KOPT-K1 (cell line): ENCODE data around the gene ZNF593OS.

ENCODE experiments used
- H3K27ac ChIP-seq: fragments of 200-600 bp; sonication (generic); 2 replicates; pipeline ENCODE4 v1.5.1; 2016; ENCODE audit warnings: antibody characterized with exemption, mild to moderate bottlenecking, low read depth, low read length; ENCODE audit not compliant: poor library complexity, severe bottlenecking
- H3K36me3 ChIP-seq: fragments of 200-600 bp; sonication (generic); 2 replicates; pipeline ENCODE4 v1.5.1; 2017; ENCODE audit warnings: antibody characterized with exemption, mild to moderate bottlenecking, low read length, moderate library complexity; ENCODE audit not compliant: insufficient read depth
- H3K9me3 ChIP-seq: fragments of 200-600 bp; sonication (generic); 2 replicates; pipeline ENCODE4 v1.5.1; 2017; ENCODE audit warnings: antibody characterized with exemption, low read length, mild to moderate bottlenecking; ENCODE audit not compliant: insufficient read depth, poor library complexity, severe bottlenecking

The ZNF593OS gene

DNA sequence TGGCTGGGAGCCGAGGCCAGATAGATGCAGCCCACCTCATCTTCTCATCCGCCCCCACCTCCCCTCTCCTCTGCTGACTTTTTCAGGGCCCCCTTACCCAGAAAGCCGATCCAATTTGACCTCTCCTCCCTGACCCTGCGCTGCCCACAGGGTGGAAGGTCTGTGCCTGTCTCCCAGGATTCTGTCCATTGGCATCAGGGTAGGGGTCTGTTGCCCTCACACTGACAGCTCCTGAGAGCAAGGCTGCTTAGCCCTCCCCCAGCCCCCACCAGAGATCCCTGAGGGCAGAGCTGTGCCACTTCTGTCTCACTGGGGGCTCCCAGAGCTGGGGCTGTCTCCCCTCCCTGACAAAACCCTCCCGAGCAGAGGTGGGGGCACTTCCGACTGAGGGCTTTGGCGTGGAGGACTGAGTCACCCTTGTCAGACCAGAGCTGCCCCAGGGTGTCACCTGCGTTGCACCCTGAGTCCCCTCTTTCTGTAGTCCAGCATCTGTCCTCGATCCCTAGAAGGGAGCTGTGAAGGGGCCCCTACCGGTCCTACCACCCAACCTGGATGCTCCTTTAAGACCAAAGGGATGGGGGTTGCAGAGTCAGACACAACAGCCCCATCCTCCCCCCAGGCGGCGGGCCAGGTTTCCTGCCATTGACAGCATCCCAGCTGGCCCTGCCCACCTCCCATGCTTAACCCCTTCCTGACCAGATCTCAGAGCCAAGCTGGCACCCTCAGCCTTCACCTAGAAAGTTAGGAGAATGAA lies 15.2 kb downstream of the ZNF593OS start:
- H3K36me3 ChIP-seq = no peaks in the 10 kb centered on the region
- H3K9me3 ChIP-seq = no peaks in the 10 kb centered on the region
- no peak overlapping the region for H3K27ac ChIP-seq

DNA sequence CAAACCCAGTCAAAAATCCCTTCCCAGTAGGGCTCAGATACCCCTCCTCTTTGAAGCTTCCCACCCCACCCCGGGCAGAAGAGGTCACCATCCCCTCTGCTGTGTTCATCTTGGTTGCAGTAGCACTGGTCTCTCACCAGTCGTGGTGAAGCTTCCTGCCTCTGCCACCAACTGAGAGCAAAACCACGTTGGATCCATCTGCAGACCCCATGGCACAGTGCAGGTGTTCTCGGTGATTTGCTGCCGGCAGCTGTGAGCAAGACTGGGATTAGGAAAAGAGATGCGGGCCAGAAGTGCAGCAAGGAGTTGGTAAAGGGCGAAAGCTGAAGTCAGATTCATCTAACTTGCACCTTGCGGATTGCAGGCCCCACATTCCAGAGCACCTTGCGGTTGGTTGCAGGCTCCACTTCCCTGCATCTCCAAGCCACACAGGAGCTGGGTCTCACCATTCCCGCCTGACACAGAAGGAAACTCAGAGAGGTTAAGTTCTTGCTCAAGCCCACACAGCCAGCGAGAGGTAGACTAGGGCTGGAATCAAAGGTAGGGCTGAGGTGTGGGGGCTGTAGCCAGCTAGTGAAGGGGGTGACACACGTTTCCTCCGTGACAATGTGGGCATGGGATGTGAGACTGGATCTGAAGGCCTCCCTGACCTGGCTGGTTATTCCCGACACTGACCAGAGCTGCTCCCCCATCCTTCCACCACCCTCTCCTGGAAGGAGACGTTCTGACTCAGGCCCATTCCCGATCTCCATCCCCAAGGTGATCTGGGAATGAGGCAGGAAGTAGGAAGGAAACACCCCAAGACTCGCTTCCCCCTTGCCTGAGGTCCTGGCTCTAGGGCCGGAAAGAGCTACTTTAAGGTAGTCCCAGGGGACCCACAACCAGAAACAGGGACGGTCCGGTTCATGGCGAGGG lies 16.0 kb downstream of the ZNF593OS start:
- Histone ChIP-seq H3K9me3 (no peaks in the 10 kb centered on the region), H3K27ac (no peak overlapping the region), H3K36me3 (no peaks in the 10 kb centered on the region)

DNA sequence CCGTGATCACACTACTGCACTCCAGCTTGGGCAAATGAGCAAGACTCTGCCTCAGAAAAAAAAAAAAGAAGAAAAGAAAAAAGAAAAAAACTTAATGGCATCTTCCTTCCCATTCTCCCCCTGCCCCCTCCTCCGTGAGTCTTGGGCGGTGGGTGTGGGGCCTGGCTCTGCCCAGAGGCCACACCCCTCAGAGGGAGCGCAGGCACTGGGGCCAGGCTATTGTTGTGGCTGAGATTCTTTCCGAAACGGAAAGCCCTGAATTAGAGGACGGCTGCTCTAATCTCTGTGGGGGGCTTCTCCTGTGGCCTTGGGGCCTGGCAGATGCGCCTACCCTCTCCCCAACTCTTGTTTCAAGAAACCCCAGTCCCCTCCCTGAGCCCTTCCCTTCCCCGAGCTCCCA lies 16.9 kb downstream of the ZNF593OS start:
- H3K27ac ChIP-seq = no peak overlapping the region

DNA sequence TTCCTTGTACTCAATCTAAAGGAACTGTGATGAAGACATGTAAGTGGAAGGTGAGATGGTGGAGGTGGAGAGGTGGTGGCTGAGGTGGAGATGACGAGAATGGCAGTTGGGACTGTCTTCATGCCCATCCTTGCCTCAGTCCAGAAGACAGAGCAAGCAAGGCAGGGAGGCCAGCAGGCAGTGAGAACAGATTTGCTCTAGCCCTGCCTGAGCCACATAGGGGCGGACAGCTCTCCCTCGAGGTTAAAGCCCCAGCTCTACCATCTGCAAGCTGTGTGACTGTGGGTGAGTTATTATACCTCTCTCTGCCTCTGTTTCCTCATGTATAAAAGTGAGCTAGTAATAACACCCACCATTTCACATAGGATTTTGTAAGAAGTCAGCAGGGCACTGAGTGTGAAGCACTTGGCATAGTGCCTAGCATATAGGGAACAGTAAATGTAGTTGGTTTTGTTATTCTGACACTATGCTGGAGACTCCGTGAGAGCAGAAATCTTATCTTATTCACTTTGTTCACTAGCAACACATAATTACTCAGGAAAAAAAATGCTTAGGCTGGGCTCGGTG lies 17.6 kb downstream of the ZNF593OS start:
- Histone ChIP-seq H3K9me3 (no peaks in the 10 kb centered on the region), H3K36me3 (no peaks in the 10 kb centered on the region), H3K27ac (no peak overlapping the region)

More for the DNA sequence above, 16.9 kb downstream of the ZNF593OS start:
- Histone ChIP-seq H3K36me3 (no peaks in the 10 kb centered on the region), H3K9me3 (no peaks in the 10 kb centered on the region)

DNA sequence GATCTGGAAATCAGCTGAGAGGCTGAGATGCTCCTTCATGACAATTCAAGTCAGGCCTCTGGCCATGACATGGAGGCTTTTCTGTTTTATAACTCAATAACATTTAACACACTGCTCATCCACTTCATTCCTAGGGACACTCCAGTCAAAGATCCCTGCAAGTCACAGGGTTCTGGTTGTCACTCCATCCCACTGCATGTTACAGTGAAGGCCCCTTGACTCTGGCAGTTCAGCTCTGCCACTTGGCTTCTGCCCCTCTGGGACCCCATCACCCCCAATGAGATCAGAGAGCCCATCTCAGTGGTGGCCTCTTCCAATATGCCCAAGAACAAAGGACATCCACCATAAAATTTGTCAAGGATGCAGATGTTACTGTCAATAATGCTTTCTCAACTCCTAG lies 22.7 kb downstream of the ZNF593OS start:
- H3K27ac ChIP-seq = no peak overlapping the region
- no peaks in the 10 kb centered on the region for H3K36me3 ChIP-seq
- H3K9me3 ChIP-seq = no peaks in the 10 kb centered on the region

DNA sequence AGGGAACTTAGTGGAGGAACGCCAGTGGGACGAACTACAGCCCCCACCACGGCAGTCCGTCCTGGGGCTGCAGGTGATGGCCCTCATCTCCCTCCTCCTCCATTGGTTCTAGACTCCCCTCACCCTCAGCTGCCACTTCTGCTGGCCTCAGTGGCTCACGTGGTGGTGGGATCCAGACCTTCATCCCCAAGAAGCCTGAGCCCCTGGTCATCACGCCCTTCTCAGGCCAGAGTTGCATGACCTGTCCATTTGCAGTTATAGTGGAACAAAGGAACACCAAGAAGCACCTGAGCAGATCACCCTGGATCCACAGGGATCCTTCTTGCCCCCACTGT lies 25.7 kb downstream of the ZNF593OS start:
- Histone ChIP-seq H3K9me3 (no peaks in the 10 kb centered on the region), H3K36me3 (no peaks in the 10 kb centered on the region), H3K27ac (no peak overlapping the region)

DNA sequence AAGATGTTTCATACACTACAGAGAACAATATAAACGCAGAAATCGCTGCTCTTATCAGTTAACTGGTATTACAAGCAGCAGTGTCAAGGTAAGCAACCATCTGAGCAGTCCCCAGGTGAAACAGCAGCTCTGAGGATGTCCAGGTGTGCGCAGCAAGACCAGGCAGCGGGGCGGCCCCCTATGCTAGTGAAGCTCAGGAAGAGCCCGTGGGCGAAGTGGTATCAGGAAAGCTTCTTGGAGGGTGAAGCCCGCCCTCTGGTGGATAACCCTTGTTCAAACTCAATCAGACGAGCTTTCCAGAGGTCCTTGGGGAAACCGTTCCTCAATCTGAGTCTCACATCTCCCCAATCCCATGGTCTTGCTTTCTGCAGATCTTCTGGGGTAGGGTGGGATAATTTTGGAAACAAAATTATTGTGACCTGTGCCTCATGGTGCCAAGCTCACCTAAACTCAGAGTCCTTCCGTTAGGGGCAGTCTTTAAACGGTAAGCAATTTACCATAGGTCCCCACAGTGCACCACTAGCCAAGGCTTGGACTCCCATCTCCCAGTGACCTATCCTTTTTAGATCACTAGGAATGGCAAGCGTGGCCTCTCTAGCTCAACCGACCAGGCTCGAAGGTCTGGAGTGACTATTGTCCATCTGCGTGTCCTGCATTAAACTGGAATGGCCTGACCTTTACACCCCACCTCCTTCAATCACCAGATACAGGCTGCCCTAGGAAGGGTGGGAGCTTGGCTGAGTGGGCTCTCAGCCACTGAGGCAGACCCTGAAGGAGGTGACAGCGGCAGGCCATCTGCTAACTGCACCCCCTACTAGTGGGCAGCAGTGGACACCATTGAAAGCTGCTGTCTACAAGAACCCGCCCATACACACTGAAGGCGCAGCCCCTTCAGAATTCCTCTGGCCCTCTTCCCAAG lies 26.3 kb downstream of the ZNF593OS start:
- Histone ChIP-seq H3K36me3 (no peaks in the 10 kb centered on the region), H3K27ac (no peak overlapping the region), H3K9me3 (no peaks in the 10 kb centered on the region)

DNA sequence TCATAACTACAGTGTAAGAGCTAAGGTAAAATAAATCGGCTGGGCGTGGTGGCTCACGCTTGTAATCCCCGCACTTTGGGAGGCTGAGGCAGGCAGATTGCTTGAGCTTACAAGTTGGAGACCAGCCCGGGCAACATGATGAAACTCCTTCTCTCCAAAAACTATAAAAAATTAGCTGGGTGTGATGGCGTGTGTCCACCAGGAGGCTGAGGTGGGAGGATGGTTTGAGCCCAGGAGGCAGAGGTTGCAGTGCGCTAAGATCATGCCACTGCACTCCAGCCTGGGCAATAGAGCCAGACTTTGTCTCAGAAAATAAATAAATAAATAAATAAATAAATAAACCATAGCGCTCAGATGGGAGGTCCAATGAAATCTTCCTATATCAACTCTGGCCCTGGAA lies 29.5 kb downstream of the ZNF593OS start:
- Histone ChIP-seq H3K9me3 (no peaks in the 10 kb centered on the region), H3K27ac (no peak overlapping the region), H3K36me3 (no peaks in the 10 kb centered on the region)

DNA sequence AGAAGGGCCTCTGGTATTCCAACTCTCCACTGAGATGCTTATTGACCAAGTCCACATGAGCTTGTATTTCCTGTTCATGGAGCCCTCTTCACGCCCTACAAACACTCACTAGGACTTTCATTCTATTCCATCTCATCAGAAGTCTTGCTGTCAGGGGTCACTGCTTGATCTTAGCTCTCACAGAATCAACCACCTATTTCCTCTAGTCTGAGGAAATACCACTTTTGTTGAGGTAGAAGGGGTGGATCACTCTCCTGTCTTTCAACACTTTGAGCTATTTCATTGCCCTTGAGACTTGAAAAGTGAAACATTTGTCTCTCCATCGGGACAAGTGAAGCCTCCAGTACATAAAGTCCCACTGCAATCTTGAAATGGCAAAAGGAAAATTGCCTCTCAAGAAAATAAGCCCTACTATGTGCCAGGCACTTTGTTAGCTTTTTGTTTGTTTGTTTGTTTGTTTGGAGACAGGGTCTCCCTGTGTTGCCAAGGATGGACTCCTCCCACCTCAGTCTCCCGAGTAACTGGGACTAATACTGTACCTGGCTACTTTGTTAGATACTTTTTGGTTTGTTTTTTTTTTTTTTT lies 32.6 kb downstream of the ZNF593OS start:
- Histone ChIP-seq H3K9me3 (peaks cover 11% of the 10 kb centered on the region), H3K27ac (peak overlapping the region; percentile 30), H3K36me3 (no peaks in the 10 kb centered on the region)

DNA sequence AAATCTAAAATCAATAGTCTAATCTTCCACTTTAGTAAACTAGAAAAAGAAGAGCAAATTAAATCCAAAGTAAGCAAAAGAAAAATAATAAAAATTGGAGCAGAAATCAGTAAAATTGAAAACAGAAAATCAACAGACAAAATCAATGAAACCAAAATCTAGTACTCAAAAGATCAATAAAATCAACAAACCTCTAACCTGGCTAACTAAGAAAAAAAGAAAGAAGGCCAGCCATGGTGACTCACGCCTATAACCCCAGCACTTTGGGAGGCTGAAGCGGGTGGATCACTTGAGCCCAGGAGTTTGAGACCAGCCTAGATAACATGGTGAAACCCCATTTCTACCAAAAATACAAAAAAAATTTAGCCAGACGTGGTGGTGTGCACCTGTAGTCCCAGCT lies 37.2 kb downstream of the ZNF593OS start:
- peaks cover 15% of the 10 kb centered on the region for H3K9me3 ChIP-seq
- H3K27ac ChIP-seq = no peak overlapping the region
- H3K36me3 ChIP-seq = no peaks in the 10 kb centered on the region

DNA sequence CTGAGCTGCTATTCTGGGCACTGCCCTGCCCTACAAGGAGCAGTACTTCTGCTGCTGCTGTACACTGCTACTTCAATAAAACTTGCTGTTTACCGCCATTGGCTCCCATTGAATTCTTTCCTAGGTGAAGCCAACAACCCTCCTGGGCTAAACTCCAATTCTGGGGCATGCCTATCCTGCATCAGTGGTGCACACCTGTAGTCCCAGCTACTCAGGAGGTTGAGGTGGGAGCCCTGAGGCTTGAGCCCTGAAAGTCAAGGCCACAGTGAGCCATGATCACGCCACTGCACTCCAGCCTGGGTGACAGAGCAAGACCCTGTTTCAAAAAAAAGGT lies 38.8 kb downstream of the ZNF593OS start:
- Histone ChIP-seq H3K36me3 (no peaks in the 10 kb centered on the region), H3K9me3 (peaks cover 15% of the 10 kb centered on the region), H3K27ac (no peak overlapping the region)

DNA sequence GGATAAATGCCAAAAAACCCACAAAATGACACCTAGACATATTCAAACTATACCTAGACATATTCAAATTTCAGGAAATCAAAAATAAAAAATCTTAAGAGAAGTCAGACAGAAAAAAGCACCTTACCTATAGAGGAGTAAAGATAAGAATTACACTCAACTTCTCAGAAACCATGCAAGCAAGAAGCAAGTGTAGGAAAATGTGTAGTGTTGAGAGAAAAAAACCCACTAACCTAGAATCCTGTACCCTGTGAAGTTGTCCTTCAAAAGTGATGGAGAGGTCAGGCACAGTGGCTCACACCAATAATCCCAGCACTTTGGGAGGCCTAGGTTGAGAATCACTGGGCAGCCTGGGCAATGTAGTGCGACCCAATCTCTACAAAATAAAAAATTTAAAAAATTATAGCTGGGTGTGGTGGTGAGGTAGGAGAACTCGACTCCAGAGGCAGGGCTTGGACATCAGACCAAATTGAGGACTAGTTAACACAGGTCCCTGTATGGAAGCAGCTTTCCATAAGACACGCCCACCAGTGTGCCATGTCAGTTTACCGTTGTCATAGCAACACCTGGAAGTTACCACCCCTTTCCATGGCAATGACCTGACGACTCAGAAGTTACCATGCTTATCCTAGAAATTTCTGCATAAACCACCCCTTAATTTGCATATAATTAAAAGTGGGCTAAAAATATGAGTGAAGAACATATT lies 39.4 kb downstream of the ZNF593OS start:
- Histone ChIP-seq H3K9me3 (peaks cover 15% of the 10 kb centered on the region), H3K36me3 (no peaks in the 10 kb centered on the region), H3K27ac (no peak overlapping the region)

DNA sequence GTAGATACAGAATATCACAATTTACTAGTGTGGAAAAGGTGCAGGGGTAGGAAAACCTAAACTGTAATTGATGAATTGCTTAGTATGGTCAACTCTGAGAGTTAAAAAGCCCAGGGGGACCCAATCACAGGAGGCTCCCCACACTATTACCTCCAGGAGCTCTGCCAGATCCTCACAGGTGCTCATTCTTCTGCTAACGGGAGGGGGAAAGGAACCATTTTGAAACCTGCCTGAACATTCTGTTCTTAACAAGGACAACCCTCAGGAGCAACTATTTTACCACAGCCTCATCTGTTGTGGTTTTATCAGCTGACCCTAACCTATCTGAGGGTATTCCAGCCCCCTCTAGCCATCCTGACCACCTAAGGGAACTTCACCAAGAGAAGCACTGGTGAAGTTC lies 40.9 kb downstream of the ZNF593OS start:
- Histone ChIP-seq H3K9me3 (peaks cover 15% of the 10 kb centered on the region), H3K36me3 (no peaks in the 10 kb centered on the region), H3K27ac (no peak overlapping the region)

DNA sequence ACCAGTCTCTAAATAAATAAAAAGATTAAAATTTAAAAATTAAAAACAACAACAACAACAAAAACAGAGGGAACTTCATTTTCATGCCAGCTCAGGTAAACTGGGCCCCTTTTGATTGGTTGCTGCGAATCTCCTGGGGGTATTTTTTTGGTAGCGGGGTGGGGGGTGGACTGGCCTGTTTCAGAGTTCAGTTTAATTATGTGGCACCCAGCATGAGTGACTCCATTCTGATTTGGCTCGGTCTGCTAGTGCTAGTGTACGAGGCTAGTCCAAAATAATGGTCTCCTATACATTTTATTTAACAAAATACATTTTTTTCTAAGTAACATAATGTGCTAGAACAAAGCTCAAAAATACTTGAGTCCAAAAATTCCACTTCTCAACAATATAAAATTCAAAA lies 41.9 kb downstream of the ZNF593OS start:
- peaks cover 8% of the 10 kb centered on the region for H3K9me3 ChIP-seq
- H3K36me3 ChIP-seq = peaks cover 3% of the 10 kb centered on the region; the same call in 1 of the 2 replicates
- H3K27ac ChIP-seq = no peak overlapping the region
